HFFc6 (cell line): ENCODE results near the gene SMAD3. TPM values are rescaled to one million over a fixed set of nuclear protein-coding genes. Genes with fewer than 3 reads are reported as not detected.

ENCODE experiments used
- DNase-seq: peaks from one replicate; pipeline ENCODE4 v3.0.0-alpha.2; 2018
- H3K27ac Mint-ChIP-seq: 2 replicates; pipeline ENCODE4 v1.8.0; 2020; ENCODE audit warnings: mild to moderate bottlenecking, mixed read lengths
- H3K27me3 Mint-ChIP-seq: 2 replicates; pipeline ENCODE4 v1.8.0; 2021; ENCODE audit warnings: mild to moderate bottlenecking, moderate library complexity, mixed read lengths; ENCODE audit not compliant: insufficient read depth
- H3K36me3 Mint-ChIP-seq: 2 replicates; pipeline ENCODE4 v1.8.0; 2021; ENCODE audit warnings: low read depth, mixed read lengths
- H3K4me1 Mint-ChIP-seq: 2 replicates; pipeline ENCODE4 v1.8.0; 2020; ENCODE audit warnings: low read depth, mixed read lengths
- H3K4me3 Mint-ChIP-seq: 2 replicates; pipeline ENCODE4 v1.8.0; 2020; ENCODE audit warnings: mild to moderate bottlenecking, moderate library complexity, mixed read lengths
- H3K9me3 Mint-ChIP-seq: 2 replicates; pipeline ENCODE4 v1.8.0; 2020; ENCODE audit warnings: mild to moderate bottlenecking, mixed read lengths
- CTCF ChIP-seq: fragments of 200-600 bp; sonication (generic); IDR thresholded peaks from 2 replicates; pipeline ENCODE4 v1.5.0; 2021; ENCODE audit warnings: antibody characterized with exemption, mild to moderate bottlenecking
- total RNA-seq, 6 experiments: library from RNA; stranded (reverse); fragmentation: NEBNext Ultra II Directional; extraction: Animal tissue kit (Norgen Biotek cat#: 25700); gene quantifications; 2 replicates in 1 of 6; 3 replicates in 5 of 6; pipeline ENCODE4 v1.2.3, GENCODE V29; 2021

Gene SMAD3
- total RNA-seq, 6 experiments from 2014 or later, result 54.3 to 132 (median 118) TPM

GRCh38 chr15:67154249-67154648 lies 88.8 kb downstream of the SMAD3 start:
- Mint-ChIP-seq H3K27ac (no peak overlapping the region; the same call in 1 of the 2 replicates), H3K9me3 (no peaks in the 10 kb centered on the region)

GRCh38 chr15:67156426-67156825 lies 91.0 kb downstream of the SMAD3 start:
- H3K27ac Mint-ChIP-seq, result no peak overlapping the region
- DNase-seq, result no peak
- TF ChIP-seq CTCF, result no peak
- H3K4me3 Mint-ChIP-seq, result no peak overlapping the region
- H3K27me3 Mint-ChIP-seq, result no peaks in the 10 kb centered on the region; the same call in none of the 2 replicates
- no peaks in the 10 kb centered on the region for H3K9me3 Mint-ChIP-seq
- H3K4me1 Mint-ChIP-seq, result peaks cover 45% of the 10 kb centered on the region
- H3K36me3 Mint-ChIP-seq, result peaks cover 59% of the 10 kb centered on the region

More at GRCh38 chr15:67154249-67154648, 88.8 kb downstream of the SMAD3 start:
- Mint-ChIP-seq H3K27me3 (peaks cover 4% of the 10 kb centered on the region), H3K4me3 (no peak overlapping the region), H3K4me1 (peaks cover 61% of the 10 kb centered on the region), H3K36me3 (peaks cover 55% of the 10 kb centered on the region)
- DNase-seq, result no peak
- no peak for TF ChIP-seq CTCF

GRCh38 chr15:67156834-67157233 lies 91.4 kb downstream of the SMAD3 start:
- Mint-ChIP-seq H3K4me3 (no peak overlapping the region; the same call in 1 of the 2 replicates), H3K9me3 (no peaks in the 10 kb centered on the region), H3K27ac (no peak overlapping the region), H3K36me3 (peaks cover 60% of the 10 kb centered on the region), H3K27me3 (peaks cover 1% of the 10 kb centered on the region), H3K4me1 (peaks cover 45% of the 10 kb centered on the region)
- DNase-seq, result no peak
- no peak for TF ChIP-seq CTCF

GRCh38 chr15:67157521-67158252 lies 92.3 kb downstream of the SMAD3 start:
- Mint-ChIP-seq H3K27ac (no peak overlapping the region), H3K4me3 (no peak overlapping the region), H3K27me3 (peaks cover 6% of the 10 kb centered on the region), H3K4me1 (peaks cover 45% of the 10 kb centered on the region), H3K36me3 (peaks cover 61% of the 10 kb centered on the region), H3K9me3 (no peaks in the 10 kb centered on the region)
- no peak for DNase-seq
- no peak for TF ChIP-seq CTCF

- no peak for TF ChIP-seq CTCF
- no peak overlapping the region for H3K27ac Mint-ChIP-seq
These were observed 93.0 kb downstream of the SMAD3 start for GRCh38 chr15:67158367-67158766.

More at GRCh38 chr15:67158367-67158766, 93.0 kb downstream of the SMAD3 start:
- Mint-ChIP-seq H3K36me3 (peaks cover 59% of the 10 kb centered on the region), H3K9me3 (no peaks in the 10 kb centered on the region), H3K4me3 (no peak overlapping the region), H3K27me3 (peaks cover 9% of the 10 kb centered on the region), H3K4me1 (peaks cover 43% of the 10 kb centered on the region)
- no peak for DNase-seq
